CD14-positive monocyte (primary cell): Measurements from ENCODE around the gene PLCH1. TPM values are rescaled to one million over a fixed set of nuclear protein-coding genes. Genes with fewer than 3 reads are reported as not detected.

Experiments
- DNase-seq, 3 donors: peaks; one replicate each; pipeline ENCODE4 v3.0.0-alpha.2; 2011 to 2022
- H2AFZ ChIP-seq: 2 replicates; pipeline ENCODE4 v1.6.0; 2012; ENCODE audit warnings: mild to moderate bottlenecking, low read depth, low read length, inconsistent platforms; ENCODE audit not compliant: insufficient read depth, poor library complexity, severe bottlenecking
- H3K27ac ChIP-seq, 2 donors: 1 replicate in 1 of 2; 2 replicates in 1 of 2; pipeline ENCODE4 v1.5.1; 2012 to 2013; ENCODE audit warnings: low read length in 2 of 2, control low read depth in 1 of 2, inconsistent platforms in 1 of 2, low read depth in 1 of 2, mild to moderate bottlenecking in 1 of 2
- H3K27me3 ChIP-seq, 2 donors: one replicate each; pipeline versions ENCODE4 v1.6.0 to v1.6.1; 2011 to 2013; ENCODE audit warnings: low read length in 2 of 2; ENCODE audit not compliant: control insufficient read depth in 2 of 2, insufficient read depth in 2 of 2
- H3K36me3 ChIP-seq, 2 donors: replicated peaks in 1 of 2; 1 replicate in 1 of 2; 2 replicates in 1 of 2; pipeline versions ENCODE4 v1.5.1 to v1.6.1; 2012 to 2013; ENCODE audit warnings: low read length in 2 of 2, control low read depth in 1 of 2, inconsistent platforms in 1 of 2, mild to moderate bottlenecking in 1 of 2; ENCODE audit not compliant: insufficient read depth in 2 of 2, control insufficient read depth in 1 of 2
- H3K4me1 ChIP-seq, 2 donors: 1 replicate in 1 of 2; 2 replicates in 1 of 2; pipeline versions ENCODE4 v1.5.1 to v1.6.1; 2012 to 2013; ENCODE audit warnings: low read length in 2 of 2, control low read depth in 1 of 2, inconsistent platforms in 1 of 2, mild to moderate bottlenecking in 1 of 2, moderate library complexity in 1 of 2; ENCODE audit not compliant: insufficient read depth in 2 of 2, control insufficient read depth in 1 of 2
- H3K4me2 ChIP-seq: replicated peaks from 2 replicates; pipeline ENCODE3; 2012; ENCODE audit warnings: low read length, moderate library complexity, mild to moderate bottlenecking; ENCODE audit not compliant: poor library complexity, severe bottlenecking; ENCODE audit errors: extremely low read depth
- H3K4me3 ChIP-seq, 3 experiments: fragments of 200-600 bp in 1 of 3; sonication (generic) in 1 of 3; replicated peaks in 1 of 3; 1 replicate in 2 of 3; 2 replicates in 1 of 3; pipeline ENCODE4 v1.5.1; 2011 to 2013; ENCODE audit warnings: low read length in 3 of 3, mild to moderate bottlenecking in 3 of 3, control low read depth in 2 of 3, low read depth in 2 of 3, inconsistent platforms in 1 of 3, moderate library complexity in 1 of 3
- H3K79me2 ChIP-seq: 2 replicates; pipeline ENCODE4 v1.6.0; 2012; ENCODE audit warnings: mild to moderate bottlenecking, control low read depth, inconsistent platforms, low read length, moderate library complexity; ENCODE audit not compliant: insufficient read depth
- H3K9ac ChIP-seq: 2 replicates; pipeline ENCODE4 v1.6.0; 2017; ENCODE audit warnings: low read length, mild to moderate bottlenecking; ENCODE audit not compliant: insufficient read depth, poor library complexity, severe bottlenecking
- H3K9me3 ChIP-seq, 2 donors: replicated peaks in 1 of 2; 1 replicate in 1 of 2; 2 replicates in 1 of 2; pipeline versions ENCODE4 v1.5.1 to v1.6.1; 2012 to 2013; ENCODE audit warnings: low read length in 2 of 2, control low read depth in 1 of 2; ENCODE audit not compliant: control insufficient read depth in 1 of 2, insufficient read depth in 1 of 2
- H4K20me1 ChIP-seq: 2 replicates; pipeline ENCODE4 v1.6.0; 2012; ENCODE audit warnings: mild to moderate bottlenecking, low read length, control low read depth, moderate library complexity; ENCODE audit not compliant: insufficient read depth
- H3K27ac Mint-ChIP-seq, 7 donors: one replicate each; pipeline ENCODE4 v1.8.0; 2020; ENCODE audit warnings: mild to moderate bottlenecking in 7 of 7, mixed read lengths in 7 of 7, moderate library complexity in 6 of 7, inconsistent platforms in 2 of 7
- H3K27me3 Mint-ChIP-seq, 3 donors: one replicate each; pipeline ENCODE4 v1.8.0; 2021 to 2022; ENCODE audit warnings: low read depth in 3 of 3, mild to moderate bottlenecking in 3 of 3, mixed read lengths in 3 of 3, moderate library complexity in 3 of 3, inconsistent platforms in 1 of 3
- H3K36me3 Mint-ChIP-seq, 2 donors: one replicate each; pipeline ENCODE4 v1.8.0; 2020; ENCODE audit warnings: mixed read lengths in 2 of 2, inconsistent platforms in 1 of 2, mild to moderate bottlenecking in 1 of 2
- H3K4me1 Mint-ChIP-seq: one replicate; pipeline ENCODE4 v1.8.0; 2020; ENCODE audit warnings: mild to moderate bottlenecking, mixed read lengths
- H3K4me3 Mint-ChIP-seq, 2 donors: one replicate each; pipeline ENCODE4 v1.8.0; 2020; ENCODE audit warnings: mild to moderate bottlenecking in 2 of 2, mixed read lengths in 2 of 2, moderate library complexity in 1 of 2
- H3K9me3 Mint-ChIP-seq, 7 donors: one replicate each; pipeline ENCODE4 v1.8.0; 2020 to 2022; ENCODE audit warnings: mixed read lengths in 7 of 7, mild to moderate bottlenecking in 6 of 7, moderate library complexity in 6 of 7, inconsistent platforms in 2 of 7
- WGBS: methylation state at CpG from one replicate; pipeline ENCODE4 v1.1.5; 2013; ENCODE audit warnings: missing lambda C conversion rate; ENCODE audit not compliant: insufficient coverage; 5-methylcytosine and 5-hydroxymethylcytosine counted together
- intact Hi-C, 2 donors: fragments of 100-400 bp; cut with micrococcal nuclease; formaldehyde crosslinking; loops; one replicate each; pipeline versions ENCODE4 v1.15.0 to v1.15.1; 2023
- polyA plus RNA-seq, 3 donors: library from polyadenylated mRNA; depleted of rRNA in 1 of 3; unstranded in 2 of 3; stranded (reverse) in 1 of 3; fragments of 300-500 nt in 2 of 3; fragments of >200 nt in 1 of 3; fragmentation: Illumina TruSeq in 2 of 3; gene quantifications; 1 replicate in 2 of 3; 2 replicates in 1 of 3; pipeline ENCODE4 v1.2.3, GENCODE V29; 2012 to 2021
- TF ChIP-seq, protein P1 (sequence below): fragments of 200-600 bp; IDR thresholded peaks from one replicate; pipeline ENCODE4 v1.8.0; 2022; ENCODE audit warnings: antibody characterized with exemption, mild to moderate bottlenecking

PLCH1 gene
- polyA plus RNA-seq, 3 donors, result not detected

DNA sequence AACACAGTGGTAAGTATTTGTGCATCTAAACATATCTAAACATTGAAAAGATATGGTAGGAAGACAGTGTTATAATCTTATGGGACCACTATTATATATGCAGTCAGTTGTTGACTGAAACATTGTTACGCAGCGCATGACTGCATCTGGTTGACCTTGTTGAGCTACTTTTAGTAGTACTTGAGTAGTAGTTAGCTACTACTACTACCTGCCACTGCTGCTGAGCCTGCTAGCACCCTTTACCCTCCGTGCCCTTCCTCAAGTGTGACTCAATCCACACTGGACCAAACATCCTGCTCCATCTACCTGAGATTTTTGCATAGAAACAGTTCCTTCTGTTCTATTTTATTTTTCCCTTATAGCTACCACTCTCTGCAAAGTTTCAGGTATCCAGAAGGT, 327.8 kb downstream of the PLCH1 start:
- H3K36me3 Mint-ChIP-seq, result no peaks in the 10 kb centered on the region
- intact Hi-C loops, result no loop called here
- no peak overlapping the region for H3K4me3 Mint-ChIP-seq
- no peaks in the 10 kb centered on the region for H3K79me2 ChIP-seq
- H3K27ac Mint-ChIP-seq, result no peak overlapping the region
- TF ChIP-seq, protein P1, sequence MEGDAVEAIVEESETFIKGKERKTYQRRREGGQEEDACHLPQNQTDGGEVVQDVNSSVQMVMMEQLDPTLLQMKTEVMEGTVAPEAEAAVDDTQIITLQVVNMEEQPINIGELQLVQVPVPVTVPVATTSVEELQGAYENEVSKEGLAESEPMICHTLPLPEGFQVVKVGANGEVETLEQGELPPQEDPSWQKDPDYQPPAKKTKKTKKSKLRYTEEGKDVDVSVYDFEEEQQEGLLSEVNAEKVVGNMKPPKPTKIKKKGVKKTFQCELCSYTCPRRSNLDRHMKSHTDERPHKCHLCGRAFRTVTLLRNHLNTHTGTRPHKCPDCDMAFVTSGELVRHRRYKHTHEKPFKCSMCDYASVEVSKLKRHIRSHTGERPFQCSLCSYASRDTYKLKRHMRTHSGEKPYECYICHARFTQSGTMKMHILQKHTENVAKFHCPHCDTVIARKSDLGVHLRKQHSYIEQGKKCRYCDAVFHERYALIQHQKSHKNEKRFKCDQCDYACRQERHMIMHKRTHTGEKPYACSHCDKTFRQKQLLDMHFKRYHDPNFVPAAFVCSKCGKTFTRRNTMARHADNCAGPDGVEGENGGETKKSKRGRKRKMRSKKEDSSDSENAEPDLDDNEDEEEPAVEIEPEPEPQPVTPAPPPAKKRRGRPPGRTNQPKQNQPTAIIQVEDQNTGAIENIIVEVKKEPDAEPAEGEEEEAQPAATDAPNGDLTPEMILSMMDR, result no peak
- H3K27me3 Mint-ChIP-seq, result no peaks in the 10 kb centered on the region
- DNase-seq, result no peak
- H3K4me3 ChIP-seq, result no peak overlapping the region
- H3K9me3 ChIP-seq, result no peaks in the 10 kb centered on the region
- 86% methylated on average over 1 of the region's 3 CpGs for WGBS
- H3K9ac ChIP-seq, result no peak overlapping the region
- H3K36me3 ChIP-seq, result no peaks in the 10 kb centered on the region
- peaks cover 0 to 2% (median 0%) of the 10 kb centered on the region in 7 donors for H3K9me3 Mint-ChIP-seq
- no peaks in the 10 kb centered on the region for H3K4me1 Mint-ChIP-seq
- no peak overlapping the region for H2AFZ ChIP-seq
- H4K20me1 ChIP-seq, result no peaks in the 10 kb centered on the region
- H3K4me1 ChIP-seq, result no peaks in the 10 kb centered on the region
- H3K27me3 ChIP-seq, result no peaks in the 10 kb centered on the region
- no peak overlapping the region for H3K27ac ChIP-seq
- no peak overlapping the region for H3K4me2 ChIP-seq

GRCh38 chr3:155416500-155417118, 328.3 kb downstream of the PLCH1 start:
- H3K36me3 ChIP-seq, result no peaks in the 10 kb centered on the region
- Mint-ChIP-seq H3K4me3 (no peak overlapping the region), H3K27me3 (no peaks in the 10 kb centered on the region), H3K36me3 (no peaks in the 10 kb centered on the region), H3K27ac (no peak overlapping the region), H3K9me3 (peaks cover 0 to 5% (median 2%) of the 10 kb centered on the region in 7 donors), H3K4me1 (no peaks in the 10 kb centered on the region)
- 96% methylated on average over 3 of the region's 8 CpGs for WGBS
- no peak for DNase-seq
- H3K9me3 ChIP-seq, result no peaks in the 10 kb centered on the region
- H3K4me3 ChIP-seq, result no peak overlapping the region
- H3K4me1 ChIP-seq, result no peaks in the 10 kb centered on the region
- TF ChIP-seq, protein P1, result no peak
- no peaks in the 10 kb centered on the region for H4K20me1 ChIP-seq
- no peak overlapping the region for H3K4me2 ChIP-seq
- intact Hi-C loops, result no loop called here
- H2AFZ ChIP-seq, result no peak overlapping the region
- no peak overlapping the region for H3K27ac ChIP-seq
- H3K27me3 ChIP-seq, result no peaks in the 10 kb centered on the region
- no peak overlapping the region for H3K9ac ChIP-seq
- no peaks in the 10 kb centered on the region for H3K79me2 ChIP-seq
